Measurements from ENCODE around the gene SELL.

DNA sequence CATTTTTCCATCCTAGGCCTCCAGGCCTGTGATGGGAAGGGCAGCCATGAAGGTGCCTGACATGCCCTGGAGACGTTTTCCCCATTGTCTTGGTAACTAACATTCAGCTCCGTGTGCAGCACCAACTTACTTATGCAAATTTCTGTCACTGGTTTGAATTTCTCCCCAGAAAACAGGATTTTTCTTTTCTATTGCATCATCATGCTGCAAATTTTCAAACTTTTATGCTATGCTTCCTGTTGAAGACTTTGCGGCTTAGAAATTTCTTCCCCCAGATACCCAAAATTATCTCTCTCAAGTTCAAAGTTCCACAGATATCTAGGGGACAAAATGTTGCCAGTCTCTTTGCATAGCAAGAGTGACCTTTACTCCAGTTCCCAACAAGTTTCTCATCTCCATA is 47.6 kb upstream of the SELL start:
- no peak for TF ChIP-seq SUZ12 (IDR thresholded peaks at IDR 0.05; ENCODE audit: extremely low read depth, insufficient read depth, insufficient read length)
- TF ChIP-seq YY1 (IDR thresholded peaks at IDR 0.05; ENCODE audit: insufficient read depth, insufficient read length): no peak

Data from NT2/D1 (cell line).